Suppressor macrophage treated with lipopolysaccharide for 4 hours (primary cell): Measurements from ENCODE around the gene PDCD1LG2.
"Not testable (repeated sequence)": the region's sequence is repeated elsewhere in the genome, so short reads cannot be mapped to it uniquely, and the experiment has no call there.

ENCODE experiments used
- DNase-seq: peaks from one replicate; pipeline ENCODE4 v3.0.0-alpha.2; 2020

The PDCD1LG2 gene

DNA sequence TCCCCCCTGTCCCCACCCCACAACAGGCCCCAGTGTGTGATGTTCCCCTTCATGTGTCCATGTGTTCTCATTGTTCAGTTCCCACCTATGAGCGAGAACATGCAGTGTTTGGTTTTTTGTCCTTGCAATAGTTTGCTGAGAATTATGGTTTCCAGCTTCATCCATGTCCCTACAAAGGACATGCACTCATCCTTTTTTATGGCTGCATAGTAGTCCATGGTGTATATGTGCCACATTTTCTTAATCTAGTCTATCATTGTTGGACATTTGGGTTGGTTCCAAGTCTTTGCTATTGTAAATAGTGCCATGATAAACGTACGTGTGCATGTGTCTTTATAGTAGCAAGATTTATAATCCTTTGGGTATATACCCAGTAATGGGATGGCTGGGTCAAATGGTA lies 15.6 kb upstream of the PDCD1LG2 start:
- not testable (repeated sequence) for DNase-seq

DNA sequence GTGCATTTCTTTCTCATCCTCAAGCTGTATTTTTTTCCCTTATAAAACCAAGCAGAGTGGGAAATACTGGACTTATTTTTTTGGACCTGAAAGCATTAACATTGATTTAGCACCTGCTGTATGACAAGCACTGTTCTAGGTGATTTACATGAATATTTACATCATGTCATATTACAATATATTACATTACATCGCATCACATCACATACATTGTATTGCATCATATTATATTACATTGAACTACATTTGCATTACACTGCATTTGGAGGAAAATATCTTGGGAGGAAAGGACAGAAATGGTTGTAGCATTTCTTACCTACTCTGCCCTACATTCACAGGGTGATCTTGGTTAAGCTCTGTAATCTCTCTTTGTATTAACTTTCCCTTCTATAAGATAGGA lies 11.2 kb upstream of the PDCD1LG2 start:
- DNase-seq = no peak

DNA sequence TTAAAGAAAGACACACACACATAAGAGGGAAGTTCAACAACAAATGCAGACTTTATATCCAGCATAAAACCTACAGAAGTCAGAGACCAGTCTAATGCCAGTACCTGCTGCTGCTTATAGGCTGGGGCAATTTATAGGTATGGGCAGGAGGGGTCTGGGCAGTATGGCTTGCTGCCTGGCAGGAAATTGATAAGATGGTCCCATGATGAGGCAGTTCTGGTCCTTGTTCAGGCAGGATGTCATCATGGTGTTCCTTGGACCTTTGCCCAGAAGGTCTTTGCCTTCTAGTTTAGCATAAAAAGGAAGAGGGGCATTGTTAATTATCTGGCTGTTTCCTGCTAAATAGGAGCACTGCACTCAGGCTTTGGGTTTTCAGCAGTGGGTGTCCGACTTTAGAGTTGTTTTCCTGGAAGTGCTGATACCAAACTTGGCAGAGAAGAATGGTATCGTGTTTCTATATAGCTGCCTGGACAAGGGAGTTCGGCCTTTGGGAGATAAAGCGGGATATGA lies 10.4 kb upstream of the PDCD1LG2 start:
- no peak for DNase-seq

DNA sequence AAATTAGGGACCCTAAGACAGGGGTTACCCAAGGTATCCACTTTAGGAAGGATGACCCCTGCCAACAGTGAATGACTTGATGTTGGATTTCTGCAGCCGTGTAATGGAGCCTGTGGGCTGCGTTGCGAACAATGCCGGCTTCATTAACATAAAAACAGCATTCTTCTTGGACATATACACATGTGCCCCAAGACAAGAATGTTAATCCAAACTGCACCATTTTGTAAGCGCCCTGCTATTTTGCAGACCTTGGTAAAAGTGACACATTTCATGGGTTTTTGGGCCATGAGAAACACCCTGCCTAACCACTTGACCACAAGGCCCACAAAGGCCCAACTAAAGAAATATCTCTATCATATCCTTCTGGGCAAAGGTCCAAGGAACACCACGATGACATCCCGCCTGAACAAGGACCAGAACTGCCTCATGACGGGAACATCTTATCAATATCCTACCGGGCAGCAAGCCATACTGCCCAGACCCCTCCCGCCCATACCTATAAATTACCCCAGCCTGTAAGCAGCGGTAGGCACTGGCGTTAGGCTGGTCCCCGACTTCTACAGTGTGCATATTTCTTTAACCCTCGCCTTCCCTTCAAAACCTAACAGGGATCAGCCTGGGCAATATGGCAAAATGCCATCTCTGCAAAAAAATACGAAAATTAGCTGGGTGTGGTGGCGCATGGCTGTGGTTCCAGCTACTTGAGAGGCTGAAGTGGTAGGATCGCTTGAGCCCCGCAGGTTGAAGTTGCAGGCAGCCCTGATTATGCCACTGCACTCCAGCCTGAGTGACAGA lies 9.7 kb upstream of the PDCD1LG2 start:
- DNase-seq = peak; percentile 37

DNA sequence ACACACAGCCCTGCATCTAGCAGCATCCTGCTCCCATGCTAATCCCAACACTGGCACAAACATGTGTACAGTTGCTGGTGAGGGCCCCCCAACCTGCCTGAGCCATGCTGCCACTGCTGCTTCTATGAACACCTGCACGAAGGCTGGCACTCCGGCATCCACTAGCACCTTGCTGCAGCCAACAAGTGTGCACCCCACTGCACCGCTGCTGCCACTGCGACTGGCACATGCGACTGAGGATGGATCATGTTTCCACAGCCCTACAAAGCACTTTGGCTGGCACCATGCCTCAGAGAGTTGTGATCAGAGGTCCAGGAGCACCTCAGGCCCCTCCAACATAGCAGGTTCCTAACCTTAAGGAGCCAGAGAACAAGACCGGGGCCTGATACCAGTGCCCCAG lies 7.8 kb upstream of the PDCD1LG2 start:
- DNase-seq = no peak

DNA sequence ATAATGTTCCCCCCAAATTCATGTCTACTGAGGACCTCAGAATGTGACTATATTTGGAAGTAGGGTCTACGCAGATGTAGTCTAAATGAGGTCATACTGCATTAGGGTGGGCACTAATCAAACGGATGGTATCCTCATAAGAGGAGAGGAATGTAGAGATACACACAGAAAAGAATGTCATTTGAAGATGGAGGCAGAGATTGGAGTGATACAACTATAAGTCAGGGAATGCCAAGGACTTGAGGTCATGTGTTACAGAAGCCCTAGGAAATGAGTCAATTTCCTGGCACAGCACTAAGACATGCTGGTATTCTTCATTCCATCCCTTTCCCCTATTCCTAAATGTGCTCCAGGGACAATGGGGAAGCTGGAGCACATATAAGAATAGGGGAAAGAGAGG lies 758 bp upstream of the PDCD1LG2 start:
- DNase-seq = peak; percentile 66

DNA sequence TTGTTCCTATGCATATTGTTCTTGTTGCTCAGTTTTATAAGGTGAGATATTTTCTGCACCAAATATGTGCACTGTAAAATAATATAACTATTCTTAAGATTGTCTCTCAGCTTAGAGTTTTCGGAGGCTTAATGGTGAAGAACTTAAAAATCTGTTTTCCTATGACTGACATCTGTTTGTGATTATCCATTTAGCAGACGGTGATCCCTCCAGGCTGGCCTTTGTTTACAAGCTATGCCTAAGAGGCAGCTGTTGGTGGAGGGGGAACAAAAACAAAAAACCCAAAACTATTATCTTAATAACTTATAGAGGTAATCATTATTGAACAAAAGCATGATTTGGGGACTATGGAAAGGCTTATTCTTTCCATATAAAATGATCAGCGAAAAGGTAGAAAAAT lies 658 bp downstream of the PDCD1LG2 start:
- no peak for DNase-seq

DNA sequence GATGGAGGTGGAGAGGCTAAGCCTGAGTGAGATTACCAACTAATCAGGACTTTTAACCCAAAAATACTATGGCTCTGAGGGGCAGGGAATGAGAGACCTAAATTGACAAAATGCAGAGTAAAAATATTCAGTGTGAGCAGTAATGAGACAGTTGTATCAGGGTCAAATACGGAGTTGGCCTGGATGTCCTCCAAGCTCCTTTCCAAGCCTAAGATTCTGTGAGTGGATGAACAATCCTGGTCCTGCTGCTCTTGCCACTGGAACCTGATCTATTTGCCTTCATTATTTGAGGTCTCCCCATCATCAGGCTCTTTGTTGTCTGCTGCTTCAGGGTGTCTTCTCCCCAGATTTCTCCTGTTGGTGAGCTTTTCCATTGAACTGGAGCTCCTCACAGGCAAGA lies 1.1 kb downstream of the PDCD1LG2 start:
- no peak for DNase-seq

DNA sequence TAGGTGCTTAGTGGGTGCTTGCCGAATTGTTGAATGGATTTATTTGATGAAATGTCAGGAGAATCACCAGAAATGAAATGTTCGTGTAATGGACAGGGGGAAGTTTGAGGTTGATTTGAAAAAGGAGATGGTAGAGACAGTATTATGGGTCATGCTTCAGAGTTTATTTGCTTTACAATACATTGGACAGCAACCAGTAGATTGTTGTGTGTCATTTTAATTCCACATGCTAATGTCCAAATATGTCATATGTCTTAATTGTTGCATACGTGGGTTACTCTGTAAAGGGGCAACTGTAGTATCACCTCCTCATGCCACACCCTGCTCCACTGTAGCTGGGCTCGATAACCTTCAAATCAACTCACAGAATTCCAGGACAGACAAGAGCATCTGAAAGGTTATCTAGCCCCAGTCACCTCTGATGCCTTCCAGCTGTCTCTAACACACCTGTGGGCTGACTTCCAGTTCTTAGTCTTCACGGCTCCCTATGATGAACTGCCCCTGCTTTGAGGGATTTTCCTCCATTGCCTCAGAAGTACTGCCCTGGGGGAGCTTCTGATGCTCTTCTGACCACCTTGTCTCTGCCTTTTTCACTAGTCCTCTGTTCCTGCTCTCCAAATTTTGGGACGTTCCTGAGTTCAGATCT lies 1.7 kb downstream of the PDCD1LG2 start:
- DNase-seq = no peak

DNA sequence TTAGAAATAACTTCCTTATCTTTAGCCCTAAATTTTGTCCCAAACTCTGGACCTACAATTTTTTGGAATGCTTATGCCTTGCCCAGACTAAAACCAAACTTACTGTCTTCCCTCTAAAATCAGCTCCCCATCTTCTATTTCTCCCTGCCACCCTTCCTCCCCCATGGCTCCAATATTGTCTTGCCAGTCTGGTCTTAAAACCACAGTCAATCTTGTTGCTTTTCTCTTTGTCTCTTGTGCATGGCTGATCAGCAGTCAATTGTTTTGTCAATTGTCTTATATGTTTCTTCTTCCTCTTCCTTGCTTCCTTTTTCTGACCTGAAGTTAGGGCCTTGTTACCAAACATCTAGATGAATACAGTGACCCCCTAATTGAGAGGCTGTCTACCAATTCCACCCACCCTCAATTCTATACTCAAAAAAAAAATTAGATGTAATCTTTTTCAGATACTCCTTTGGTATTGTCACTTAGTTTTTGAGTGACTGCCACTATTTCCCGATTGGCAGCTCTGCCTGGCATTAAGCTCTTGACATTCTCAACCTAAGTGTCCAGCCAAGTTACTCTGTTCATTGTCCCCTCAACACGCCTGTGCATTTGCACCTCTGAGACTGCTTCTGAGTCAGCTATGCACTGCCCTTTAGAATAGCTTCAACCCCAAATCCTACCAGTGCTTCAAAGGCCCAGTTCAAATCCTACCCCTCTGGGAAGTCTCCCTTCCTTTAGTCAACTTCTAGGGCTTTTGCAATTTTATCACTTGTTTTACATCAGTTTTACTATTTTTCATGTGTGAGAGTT lies 2.5 kb downstream of the PDCD1LG2 start:
- no peak for DNase-seq

DNA sequence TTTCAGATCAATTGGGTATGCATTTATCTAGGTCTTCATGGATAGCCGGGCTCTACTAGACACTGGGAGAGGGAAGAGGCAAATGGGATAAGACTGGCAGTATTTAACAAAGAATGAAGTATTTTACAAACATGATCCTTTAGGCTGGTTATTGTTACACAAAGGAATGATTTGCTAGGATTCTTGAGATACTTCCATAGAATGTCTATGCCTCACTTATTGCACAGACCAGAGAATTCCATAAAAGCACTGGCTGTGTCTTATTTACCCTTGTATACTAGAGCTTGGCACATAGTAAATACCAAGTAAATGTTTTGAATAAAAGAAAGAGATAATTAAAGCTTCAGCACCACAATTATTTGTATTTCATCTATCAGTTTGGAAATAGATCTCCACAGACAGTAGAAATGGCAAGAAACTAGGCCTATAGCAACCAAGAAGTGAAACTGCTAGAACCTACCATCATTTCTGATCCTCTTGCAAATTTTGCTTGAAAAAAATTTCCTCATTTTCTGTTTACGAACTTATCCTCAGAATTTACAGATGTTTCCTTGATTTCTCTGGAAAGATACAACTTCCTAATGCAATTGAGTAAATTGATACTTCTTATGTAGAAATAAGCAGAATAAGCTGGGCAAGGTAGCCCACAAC lies 3.8 kb downstream of the PDCD1LG2 start:
- peak; percentile 46 for DNase-seq

DNA sequence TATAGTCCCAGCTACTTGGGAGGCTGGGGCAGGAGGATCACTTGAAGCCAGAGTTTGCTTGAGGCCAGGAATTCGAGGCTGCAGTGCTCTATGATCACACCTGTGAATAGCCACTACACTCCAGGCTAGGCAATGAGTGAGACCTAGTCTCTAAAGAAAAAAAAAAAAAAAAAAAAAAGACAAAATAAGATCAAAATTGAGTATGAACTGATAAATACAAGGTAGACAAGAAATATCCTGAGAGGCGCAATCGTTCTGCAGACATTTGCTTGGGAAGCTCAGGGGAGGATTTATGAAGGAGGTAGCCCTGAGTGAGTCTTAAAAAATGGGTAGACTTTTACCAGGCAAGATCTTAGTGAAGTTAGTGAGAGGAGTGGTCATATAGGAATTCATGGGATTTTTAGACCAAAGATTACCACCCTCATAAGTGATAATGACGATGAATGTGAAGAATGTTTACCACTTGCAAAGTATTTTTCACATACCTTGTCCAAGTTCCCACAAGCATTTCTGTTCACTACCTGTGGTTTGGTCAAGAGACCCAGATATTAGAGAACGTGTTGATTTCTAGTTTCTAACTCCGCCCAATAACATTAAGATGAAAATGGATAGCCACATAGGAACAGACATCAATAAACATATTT lies 4.4 kb downstream of the PDCD1LG2 start:
- DNase-seq = no peak

DNA sequence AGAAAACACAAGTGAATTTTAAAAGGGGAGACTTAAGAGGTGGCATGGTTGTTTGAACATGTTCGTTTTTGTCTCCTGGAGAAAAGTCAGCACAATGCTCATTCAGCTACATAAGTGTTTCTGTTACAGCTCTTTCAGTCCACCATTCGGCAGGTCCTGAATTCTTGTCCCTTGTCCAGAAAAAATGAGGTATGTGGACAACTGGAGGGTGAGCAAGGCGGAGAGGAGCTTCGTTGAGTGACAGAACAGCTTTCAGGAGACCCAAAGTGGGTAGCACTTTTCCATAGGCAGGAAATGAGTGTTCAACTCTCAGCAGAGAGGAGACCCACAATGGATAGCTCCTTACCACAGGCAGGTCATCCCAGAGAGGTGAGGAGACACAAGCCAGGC lies 4.9 kb downstream of the PDCD1LG2 start:
- no peak for DNase-seq

DNA sequence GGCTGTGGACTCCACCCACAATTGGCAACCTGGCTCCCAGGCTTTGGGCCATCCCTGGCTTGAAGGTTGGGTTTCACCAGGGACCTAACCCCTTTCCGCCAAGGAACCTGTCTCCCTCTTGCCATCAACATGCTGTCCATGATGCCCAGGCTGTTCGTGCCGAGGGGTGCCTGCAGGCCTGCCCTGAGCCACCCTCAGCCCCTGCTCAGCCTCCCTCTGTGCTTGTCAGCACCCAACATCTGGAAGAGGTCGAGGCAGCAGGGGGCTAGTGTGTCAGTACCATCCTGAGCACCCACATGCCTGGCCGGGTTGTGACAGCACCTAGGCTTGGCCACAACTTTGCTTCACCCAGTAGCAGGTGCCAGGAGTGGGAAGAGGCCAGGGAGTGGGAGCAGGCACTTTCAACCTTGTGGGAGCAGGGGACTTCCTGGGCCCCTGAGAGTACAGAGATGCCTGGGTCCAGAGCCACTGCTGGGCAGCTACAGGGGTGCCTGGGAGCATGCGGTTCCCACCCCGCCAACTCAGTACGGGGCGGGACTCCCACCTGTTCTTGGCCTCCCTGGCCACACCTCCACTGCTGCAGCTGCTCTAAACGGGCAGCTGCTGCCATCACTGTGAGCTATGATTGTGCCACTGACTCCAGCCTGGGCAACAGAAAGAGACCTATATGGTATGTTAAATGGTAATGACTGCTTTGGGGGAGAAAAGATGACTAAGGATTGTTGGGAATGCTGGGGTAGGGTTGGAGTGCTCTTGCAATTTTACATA lies 6.3 kb downstream of the PDCD1LG2 start:
- no peak for DNase-seq

DNA sequence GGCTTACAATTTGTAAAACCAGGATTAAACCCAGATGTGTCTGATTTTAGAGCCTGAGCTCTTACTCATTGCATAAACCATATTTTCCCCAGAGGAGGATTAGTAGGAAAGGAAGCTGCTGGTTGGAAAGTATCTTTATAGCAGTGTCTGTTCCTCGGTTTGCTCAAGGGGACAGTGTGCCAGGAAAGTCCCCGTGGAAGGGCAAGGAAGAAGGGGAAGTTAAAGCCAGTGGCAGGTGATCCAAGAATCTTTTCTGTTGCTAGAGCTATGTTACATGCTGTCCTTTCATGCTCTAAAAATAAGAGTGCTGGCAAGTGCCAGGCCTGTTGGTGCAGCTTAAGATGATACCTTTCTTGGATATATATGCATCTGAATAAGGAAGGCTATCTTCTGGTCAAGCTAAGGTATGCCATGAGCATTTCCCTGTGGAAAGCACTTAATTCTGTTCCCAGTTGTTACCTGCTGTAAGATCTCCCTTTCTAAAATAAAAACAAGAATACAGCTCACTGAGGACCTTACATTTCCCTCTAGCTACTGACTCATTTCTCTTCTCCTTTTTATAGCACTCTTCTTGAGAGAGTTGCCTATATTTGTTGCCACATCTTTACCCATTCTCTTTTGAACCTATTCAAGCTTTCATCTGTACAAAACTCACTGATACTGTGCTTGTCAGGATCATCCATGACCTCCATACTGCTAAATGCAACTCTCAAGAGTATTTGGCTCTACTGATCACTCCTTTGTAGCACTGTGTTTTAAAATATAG lies 8.0 kb downstream of the PDCD1LG2 start:
- DNase-seq = peak; percentile 47

DNA sequence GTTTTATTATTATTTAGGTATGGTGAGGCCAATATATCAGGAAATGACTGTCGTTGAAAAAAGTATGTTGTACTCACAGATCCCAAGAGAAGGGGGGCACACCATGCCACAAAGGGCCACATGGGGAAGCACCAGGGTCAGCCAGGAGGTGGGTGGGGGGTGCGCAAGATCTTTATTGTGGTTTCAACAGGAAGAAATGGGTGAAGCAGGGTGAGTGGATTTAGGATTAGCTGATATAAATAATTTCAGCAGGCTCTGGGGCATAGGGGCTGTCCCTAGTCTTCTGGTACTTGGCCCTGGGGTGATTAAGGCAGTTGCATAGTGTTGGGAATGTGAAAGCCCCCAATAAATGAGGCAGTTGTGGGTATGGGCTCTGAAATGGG lies 8.6 kb downstream of the PDCD1LG2 start:
- DNase-seq = no peak

DNA sequence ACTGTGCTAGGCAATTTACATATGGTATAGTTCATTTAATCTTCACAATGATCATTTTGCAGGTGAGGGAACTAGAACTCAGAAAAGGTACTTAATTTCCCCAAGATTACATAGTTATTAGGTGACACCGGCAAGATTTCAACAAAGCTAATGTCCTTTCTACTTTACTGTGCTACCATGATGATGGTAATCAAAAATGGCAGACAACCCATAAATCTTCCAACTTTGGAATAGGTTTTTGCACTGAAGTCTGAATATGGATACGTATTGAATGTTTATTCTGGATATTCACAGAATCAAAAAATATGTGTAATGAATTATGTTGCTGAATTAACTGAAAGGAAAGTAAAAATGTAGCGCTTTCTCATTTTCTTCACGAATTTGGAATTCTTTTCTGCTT lies 13.8 kb downstream of the PDCD1LG2 start:
- no peak for DNase-seq

DNA sequence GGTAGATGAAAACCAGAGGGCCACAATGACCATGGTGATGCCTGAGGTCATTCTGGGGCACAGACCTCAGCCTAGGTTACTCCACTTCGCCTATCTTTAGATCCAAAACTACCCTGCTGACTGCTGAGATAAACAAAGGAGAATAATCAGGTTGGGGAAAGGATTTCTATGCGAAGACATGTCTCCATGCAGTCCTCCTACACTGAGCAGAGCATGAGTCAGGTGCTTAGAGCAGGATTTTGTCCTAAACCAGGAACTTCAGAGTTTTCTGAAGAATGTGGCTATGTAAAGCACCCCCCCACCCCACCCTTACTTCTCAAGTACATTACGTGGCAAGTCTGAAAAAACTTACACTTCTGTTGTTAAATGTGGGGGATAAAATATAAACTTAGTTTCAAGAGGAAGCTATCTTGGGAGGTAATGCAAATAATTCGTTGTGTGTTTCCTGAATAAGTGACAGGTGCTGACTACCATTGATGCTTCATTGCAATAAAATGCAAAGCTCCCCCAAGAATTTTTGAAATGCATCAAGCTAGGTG lies 19.4 kb downstream of the PDCD1LG2 start:
- DNase-seq = peak; percentile 23

DNA sequence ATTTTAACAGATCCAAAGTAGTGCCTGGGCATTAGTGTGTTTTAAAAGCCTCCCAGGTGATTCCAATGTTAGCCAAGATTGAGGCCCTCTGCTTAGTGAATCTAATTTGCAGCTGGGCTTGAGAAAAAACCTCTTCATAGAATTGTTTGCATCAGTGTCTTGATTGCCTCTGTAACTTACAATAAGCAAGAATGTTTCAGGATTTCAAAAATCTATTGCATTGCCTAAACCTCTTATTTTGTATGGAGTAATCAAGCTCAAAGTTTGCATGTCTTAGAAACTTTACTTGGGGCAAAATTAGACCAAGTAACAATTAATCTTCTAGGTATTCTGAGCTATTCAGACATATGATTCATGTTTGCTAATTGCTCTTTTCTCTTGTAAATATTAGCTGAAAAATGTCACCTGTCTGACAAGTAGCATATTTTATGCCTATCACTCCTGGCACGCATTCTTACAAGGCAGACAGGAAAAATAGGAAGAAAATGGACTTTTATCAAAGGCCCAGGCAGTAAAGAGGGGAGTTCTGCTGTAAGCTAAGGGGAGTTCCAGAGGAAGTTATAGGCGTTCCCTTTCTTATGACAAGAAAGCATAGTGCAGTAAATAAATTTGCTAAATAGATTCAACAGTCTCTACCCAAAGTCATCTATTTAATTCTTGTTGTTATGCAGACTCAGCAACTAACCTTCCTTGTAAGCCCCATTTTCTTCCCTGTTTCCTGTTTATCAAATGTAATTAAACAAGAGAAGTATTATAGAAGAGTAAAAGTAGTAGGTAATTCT lies 21.0 kb downstream of the PDCD1LG2 start:
- DNase-seq = peak; percentile 58

DNA sequence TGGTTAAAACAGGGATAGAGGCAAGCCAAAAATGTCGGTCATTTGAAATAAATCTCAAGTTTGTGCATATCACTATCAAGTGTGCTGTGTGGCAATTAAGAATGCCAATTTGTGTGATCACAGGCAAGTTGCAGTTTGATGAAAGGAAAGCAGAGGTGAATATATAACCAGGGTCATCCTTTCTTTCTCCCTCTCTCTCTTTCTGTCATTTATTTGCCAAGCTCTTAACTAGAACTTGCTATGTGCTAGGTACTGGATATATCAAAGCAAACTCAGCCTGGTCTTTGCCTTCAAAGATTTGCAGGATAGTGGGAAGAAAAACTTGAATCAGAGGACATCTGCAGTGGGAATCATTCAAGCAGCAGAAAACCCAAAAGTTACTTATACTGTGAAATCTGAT lies 22.0 kb downstream of the PDCD1LG2 start:
- DNase-seq = no peak
